Left lobe of liver (tissue), 2 donors: ENCODE results near the gene MXI1. TPM values are rescaled to one million over a fixed set of nuclear protein-coding genes. Genes with fewer than 3 reads are reported as not detected.
A peak's percentile ranks its signal among the peaks of the same experiment; 100 is the strongest.
"Not testable (repeated sequence)": the region's sequence is repeated elsewhere in the genome, so short reads cannot be mapped to it uniquely, and the experiment has no call there.

Experiments
- ATAC-seq: fragments of 200-7000 bp; cut with Tn5 transposase; one replicate; pipeline ENCODE4 v1.9.1; 2020; ENCODE audit warnings: mild to moderate bottlenecking, moderate library complexity
- DNase-seq: peaks from one replicate; pipeline ENCODE4 v3.0.0-alpha.2; 2020; ENCODE audit warnings: low spot score
- total RNA-seq: library from RNA; stranded (reverse); gene quantifications from one replicate; pipeline ENCODE4 v1.2.1, GENCODE V29; 2021
- donor health status: DM: no; HTN: no; CAD: no; lungs with moderate emphysema.
- donor health status: DM: no; HTN: yes; CAD: no.

Gene MXI1
- total RNA-seq, 1 donor from 2014 or later: 26.3 TPM

GRCh38 chr10:110269374-110270318, 62.2 kb downstream of the MXI1 start:
- ATAC-seq (peak; percentile 90), DNase-seq (peak; percentile 74)

DNA sequence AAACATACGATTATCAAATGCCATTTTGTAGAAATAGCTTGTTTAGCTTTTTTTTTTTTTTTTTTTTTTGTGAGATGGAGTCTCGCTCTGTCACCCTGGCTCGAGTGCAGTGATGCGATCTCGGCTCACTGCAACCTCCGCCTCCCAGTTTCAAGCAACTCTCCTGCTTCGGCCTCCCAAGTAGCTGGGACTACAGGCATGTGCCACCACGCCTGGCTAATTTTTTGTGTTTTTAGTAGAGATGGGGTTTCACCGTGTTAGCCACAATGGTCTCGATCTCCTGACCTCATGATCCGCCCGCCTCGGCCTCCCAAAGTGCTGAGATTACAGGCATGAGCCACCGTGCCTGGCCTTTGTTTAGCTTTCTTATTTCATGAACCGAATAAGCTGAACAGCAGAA, 65.6 kb downstream of the MXI1 start:
- not testable (repeated sequence) for DNase-seq, ATAC-seq

- DNase-seq: peak; percentile 75
- peak; percentile 42 for ATAC-seq
Measured at GRCh38 chr10:110273474-110273873, 66.1 kb downstream of the MXI1 start.

DNA sequence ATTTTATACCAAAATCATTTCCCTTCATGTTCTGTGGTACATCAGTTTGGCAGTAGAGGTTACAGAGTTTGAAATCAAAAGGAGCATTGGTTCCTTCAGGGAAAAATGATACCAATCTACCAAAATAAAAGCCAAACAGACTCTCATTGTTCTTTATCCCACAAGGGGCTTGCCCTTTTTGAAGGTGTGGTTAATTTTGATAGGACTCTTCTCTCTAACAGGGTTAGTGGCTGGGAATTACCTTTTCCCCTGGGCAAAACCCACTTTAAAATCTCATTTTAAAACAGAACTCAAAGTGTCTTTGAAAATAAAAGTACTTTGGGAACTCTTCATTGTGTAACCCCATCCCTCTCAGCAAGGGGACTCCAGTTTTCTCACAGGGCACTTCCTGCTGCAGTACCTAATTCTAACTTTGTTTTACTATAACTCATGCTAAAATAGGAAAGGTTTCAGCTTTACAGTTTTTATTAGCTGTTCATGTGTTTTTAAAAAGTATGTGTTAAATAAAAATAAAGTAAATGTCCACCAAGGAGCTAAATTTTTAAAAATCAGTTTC, 66.7 kb downstream of the MXI1 start:
- DNase-seq (no peak), ATAC-seq (no peak)

GRCh38 chr10:110274647-110275046, 67.2 kb downstream of the MXI1 start:
- DNase-seq (no peak), ATAC-seq (no peak)

DNA sequence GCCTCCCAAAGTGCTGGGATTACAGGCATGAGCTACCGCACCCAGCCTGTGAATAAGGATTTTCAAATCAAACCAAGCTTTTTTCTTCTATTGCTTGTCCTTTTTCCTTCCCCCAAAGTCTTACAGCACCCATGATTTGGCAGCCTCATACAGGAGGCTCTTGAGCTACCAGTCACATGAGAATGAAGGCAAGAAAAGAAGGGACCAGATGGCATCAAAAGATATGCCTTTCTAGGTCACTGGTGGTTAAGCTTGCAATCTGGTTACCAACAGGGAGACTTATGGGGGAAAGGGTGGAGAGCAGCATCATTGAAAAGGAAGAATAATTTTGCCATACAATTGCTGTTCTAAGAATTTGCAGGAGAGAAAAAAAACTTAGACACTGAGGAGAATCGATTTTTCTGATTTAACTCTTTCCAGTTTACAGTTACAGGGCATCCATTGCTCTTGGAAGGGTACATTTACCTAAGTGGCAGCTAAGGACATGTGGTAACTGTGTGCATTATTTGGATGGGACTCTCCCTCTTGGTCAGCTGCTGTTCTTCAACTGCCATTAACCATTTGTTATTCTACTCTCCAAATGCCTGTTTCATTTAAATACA, 67.8 kb downstream of the MXI1 start:
- DNase-seq: no peak
- no peak for ATAC-seq

DNA sequence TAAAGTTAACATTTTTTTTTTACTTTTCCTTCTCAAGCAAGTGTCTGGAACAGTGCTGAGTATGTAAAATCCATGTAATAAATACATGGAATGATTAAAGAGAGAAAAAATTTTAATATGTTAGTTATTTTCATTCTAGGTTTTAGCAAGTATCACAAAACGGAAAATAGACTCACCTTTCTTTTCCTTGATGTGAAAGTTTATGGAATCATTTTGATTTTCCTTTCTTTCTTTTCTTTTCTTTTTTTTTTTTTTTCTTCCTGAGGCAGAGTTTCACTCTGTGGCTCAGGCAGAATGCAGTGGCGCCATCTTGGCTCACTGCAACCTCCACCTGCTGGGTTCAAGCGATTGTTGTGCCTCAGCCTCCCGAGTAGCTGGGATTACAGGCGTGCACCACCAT, 69.2 kb downstream of the MXI1 start:
- ATAC-seq: no peak
- no peak for DNase-seq

- DNase-seq (no peak), ATAC-seq (no peak)
Measured at GRCh38 chr10:110277591-110277990, 70.2 kb downstream of the MXI1 start.

- ATAC-seq (peak; percentile 83), DNase-seq (no peak)
Measured at GRCh38 chr10:110278562-110279406, 71.4 kb downstream of the MXI1 start.

- peak; percentile 98 for ATAC-seq
- DNase-seq: no peak
Measured at GRCh38 chr10:110279407-110279986, 72.1 kb downstream of the MXI1 start.

DNA sequence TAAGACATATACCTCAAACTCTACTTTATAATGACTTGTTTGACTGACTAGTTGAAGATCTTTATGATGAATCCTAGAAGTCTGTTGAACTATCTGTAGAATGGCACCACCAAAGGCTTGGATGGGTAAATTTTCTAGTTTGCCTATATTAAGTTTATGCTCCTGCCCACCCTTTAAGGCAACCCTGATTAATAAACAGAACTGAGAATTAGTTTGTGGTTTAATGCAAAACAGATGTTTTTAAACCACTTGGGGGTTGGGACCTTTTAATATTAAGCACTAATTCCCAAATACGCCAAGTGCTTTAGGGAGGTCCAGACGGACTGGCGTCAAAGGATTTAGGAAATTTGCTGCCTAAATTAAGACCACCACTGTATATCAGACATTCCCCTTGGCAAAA, 76.9 kb downstream of the MXI1 start:
- ATAC-seq (no peak), DNase-seq (no peak)

DNA sequence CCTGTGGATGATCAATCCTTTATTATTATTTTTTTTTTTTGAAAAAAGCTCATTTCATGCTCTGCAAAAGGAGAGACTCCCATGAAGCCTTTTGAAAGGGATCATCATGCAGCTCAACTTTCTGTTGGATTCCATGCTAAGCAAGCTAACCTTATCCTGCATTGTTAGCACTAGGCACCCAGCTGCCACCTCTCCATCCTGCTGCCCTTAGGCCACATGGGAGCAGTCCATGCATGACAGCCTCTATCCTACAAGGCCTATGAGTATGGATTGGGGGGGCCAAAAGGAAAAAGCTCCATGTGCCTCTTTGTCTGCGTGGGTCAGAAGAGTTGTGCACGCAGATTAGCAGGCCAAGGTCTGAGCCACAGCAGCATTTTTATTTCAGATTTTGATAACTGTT, 78.1 kb downstream of the MXI1 start:
- DNase-seq (no peak), ATAC-seq (peak; percentile 13)

- ATAC-seq: no peak
- no peak for DNase-seq
Measured at GRCh38 chr10:110286841-110287240, 79.4 kb downstream of the MXI1 start.

GRCh38 chr10:110296966-110297365, 89.6 kb downstream of the MXI1 start:
- ATAC-seq (no peak), DNase-seq (no peak)

- ATAC-seq (no peak), DNase-seq (no peak)
Measured at GRCh38 chr10:110300486-110300986, 93.1 kb downstream of the MXI1 start.

GRCh38 chr10:110303681-110304080, 96.3 kb downstream of the MXI1 start:
- ATAC-seq (no peak), DNase-seq (no peak)

DNA sequence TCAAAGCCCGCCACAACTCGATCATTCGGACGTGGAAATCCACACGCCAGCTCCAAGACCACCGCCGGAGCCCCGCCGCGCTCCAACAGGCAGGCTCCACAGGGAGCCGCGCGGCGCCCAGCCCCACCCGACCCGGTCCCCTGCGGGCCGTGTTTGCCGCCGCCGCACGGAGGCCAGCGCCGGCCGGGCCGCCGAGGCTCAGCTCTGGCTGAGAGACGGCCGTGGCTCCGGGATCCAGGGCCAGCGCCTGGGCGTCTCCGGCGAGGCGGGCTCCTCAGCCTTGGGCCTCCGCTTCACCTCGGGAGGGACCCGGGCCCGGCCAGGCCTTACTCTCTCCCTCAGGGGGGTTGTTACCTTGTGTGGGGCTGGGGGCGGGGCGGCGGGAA, 97.0 kb downstream of the MXI1 start:
- ATAC-seq (peak; percentile 56), DNase-seq (no peak)

DNA sequence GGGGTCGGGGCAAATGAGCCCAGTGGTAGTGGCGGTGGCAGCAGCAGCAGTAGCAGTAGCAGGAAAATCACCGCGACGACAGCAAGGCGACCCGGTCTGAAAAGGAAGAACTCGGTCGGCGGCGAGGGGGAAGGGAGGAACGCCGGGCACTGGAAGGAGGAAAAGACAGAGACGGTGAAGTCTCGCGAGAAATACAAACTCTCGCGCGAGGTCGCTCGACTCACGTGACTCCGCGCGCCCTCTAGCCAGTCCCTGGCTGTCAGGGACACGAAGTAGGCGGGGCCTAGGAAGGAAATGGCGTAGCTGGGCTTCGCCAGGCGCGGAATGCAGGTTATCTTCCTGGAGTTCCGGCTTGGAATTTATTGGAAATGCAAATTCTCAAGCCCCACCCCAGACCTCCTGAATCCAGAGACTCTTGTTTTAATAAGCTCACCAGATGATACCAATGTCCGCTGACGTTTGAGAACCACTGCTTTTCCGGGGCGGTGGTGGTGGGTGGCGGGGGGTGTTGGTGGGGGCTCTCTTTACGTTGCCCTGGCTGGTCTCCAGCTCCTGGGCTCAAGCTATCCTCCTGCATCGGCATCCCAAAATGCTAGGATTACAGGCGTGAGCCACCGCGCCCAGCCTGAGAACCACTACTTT, 97.5 kb downstream of the MXI1 start, which contains the start of gene SMNDC1:
SMNDC1 (minus strand) TSS at position 141 of the 642 bp plus-strand sequence. CDS start 1,333 bp downstream, outside the sequence.
- DNase-seq: peak; percentile 99

GRCh38 chr10:110305767-110306451, 98.5 kb downstream of the MXI1 start:
- ATAC-seq (peak; percentile 57), DNase-seq (no peak)

More for the DNA sequence above, 97.5 kb downstream of the MXI1 start, which contains the start of gene SMNDC1:
- ATAC-seq: peak; percentile 91
